SJSA1 (cell line): Measurements from ENCODE around the gene ACSS3. TPM values are rescaled to one million over a fixed set of nuclear protein-coding genes. Genes with fewer than 3 reads are reported as not detected.

Experiments used
- DNase-seq, 2 experiments: peaks; one replicate each; pipeline ENCODE4 v3.0.0-alpha.2; 2015 to 2020; ENCODE audit warnings: low spot score in 2 of 2, low read depth in 1 of 2
- H3K27ac ChIP-seq: fragments of 250-450 bp; sonication (Bioruptor Pico); 2 replicates; pipeline ENCODE4 v1.5.1; 2020; ENCODE audit warnings: mild to moderate bottlenecking, moderate library complexity
- H3K27me3 ChIP-seq: fragments of 250-450 bp; sonication (Bioruptor Pico); replicated peaks from 2 replicates; pipeline ENCODE4 v1.5.1; 2020; ENCODE audit warnings: mild to moderate bottlenecking, moderate library complexity
- H3K36me3 ChIP-seq: fragments of 250-450 bp; sonication (Bioruptor Pico); 2 replicates; pipeline ENCODE4 v1.5.1; 2020; ENCODE audit warnings: mild to moderate bottlenecking
- H3K4me1 ChIP-seq: fragments of 250-450 bp; sonication (Bioruptor Pico); replicated peaks from 2 replicates; pipeline ENCODE4 v1.6.1; 2021; ENCODE audit warnings: mild to moderate bottlenecking
- H3K4me3 ChIP-seq: fragments of 250-450 bp; sonication (Bioruptor Pico); 2 replicates; pipeline ENCODE4 v1.5.1; 2020; ENCODE audit warnings: mild to moderate bottlenecking
- H3K9me3 ChIP-seq: fragments of 250-450 bp; sonication (Bioruptor Pico); replicated peaks from 2 replicates; pipeline ENCODE4 v1.5.1; 2020; ENCODE audit warnings: mild to moderate bottlenecking
- total RNA-seq: library from RNA; depleted of rRNA; stranded (reverse); fragments of >200 nt; shearing (Covaris generic); gene quantifications from 2 replicates; pipeline ENCODE4 v1.2.3, GENCODE V29; 2014; rRNA removed

ACSS3 gene
- total RNA-seq, 1 experiment from 2014 or later: 1.3 TPM

GRCh38 chr12:81284137-81284536 lies 206.3 kb downstream of the ACSS3 start:
- Histone ChIP-seq H3K27ac (no peak overlapping the region), H3K4me3 (no peak overlapping the region), H3K36me3 (no peaks in the 10 kb centered on the region), H3K9me3 (no peaks in the 10 kb centered on the region), H3K4me1 (no peaks in the 10 kb centered on the region), H3K27me3 (no peaks in the 10 kb centered on the region)
- no peak for DNase-seq

DNA sequence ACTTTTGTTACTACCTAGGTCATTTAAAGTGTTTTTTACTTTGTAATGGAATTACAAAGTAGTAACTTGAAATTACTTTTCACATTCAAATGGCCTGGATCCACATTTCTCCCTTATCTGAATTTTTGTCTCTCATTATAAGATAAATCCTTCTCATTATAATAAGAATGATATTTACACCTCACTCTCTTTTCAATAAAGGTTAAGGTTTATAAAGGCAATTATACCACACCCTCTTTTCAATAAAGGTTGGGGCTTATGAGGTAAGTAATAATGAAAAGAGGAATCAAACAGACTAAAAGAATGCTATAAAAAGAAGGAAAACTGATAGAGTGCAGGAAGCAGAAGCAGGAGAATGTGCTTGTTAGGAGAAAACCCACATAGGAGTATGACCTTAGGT lies 210.8 kb downstream of the ACSS3 start:
- no peak overlapping the region for H3K27ac ChIP-seq

DNA sequence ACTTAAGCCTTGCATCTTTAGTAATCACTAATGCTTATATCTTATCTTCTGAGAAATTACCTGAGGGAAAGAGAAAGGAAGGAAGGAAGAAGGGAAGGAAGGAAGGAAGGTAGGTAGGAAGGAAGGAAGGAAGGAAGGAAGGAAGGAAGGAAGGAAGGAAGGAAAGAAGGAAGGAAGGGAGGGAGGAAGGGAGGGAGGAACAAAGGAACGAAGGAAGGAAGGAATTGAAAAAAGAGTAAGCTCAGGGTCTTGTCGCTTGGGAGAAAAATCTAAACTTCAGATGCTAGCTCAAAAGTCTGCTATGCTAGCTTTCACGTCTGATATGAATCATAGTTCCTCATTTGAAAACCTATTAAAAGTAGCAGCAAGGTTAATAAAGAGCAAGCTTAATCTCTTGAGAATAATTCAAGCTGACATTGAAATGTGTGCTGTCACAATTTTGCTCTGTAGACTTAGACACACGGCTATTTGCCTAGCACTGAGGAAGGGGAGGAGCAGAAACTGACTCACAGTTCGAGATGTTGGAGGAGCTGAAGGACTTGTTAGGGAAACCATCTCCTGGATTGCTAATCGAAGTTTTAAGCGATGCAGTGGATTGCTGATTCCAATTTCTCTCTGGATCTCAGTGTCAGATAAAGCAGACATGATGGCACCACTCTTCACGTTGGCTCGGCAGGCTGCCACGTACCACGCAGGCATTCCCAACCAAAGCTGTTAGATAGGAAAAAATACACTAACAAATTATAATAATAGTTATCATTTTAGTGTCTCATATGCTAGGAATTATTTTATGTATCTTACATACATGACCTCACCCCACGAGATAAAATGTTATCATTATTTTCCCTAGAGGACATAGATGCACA lies 216.7 kb downstream of the ACSS3 start:
- H3K36me3 ChIP-seq: no peaks in the 10 kb centered on the region
- DNase-seq: no peak
- no peak overlapping the region for H3K4me3 ChIP-seq
- H3K27ac ChIP-seq: no peak overlapping the region
- no peaks in the 10 kb centered on the region for H3K9me3 ChIP-seq
- H3K27me3 ChIP-seq: no peaks in the 10 kb centered on the region
- H3K4me1 ChIP-seq: no peaks in the 10 kb centered on the region

More for the DNA sequence above, 210.8 kb downstream of the ACSS3 start:
- H3K27me3 ChIP-seq: no peaks in the 10 kb centered on the region
- H3K4me3 ChIP-seq: no peak overlapping the region
- DNase-seq: no peak
- H3K4me1 ChIP-seq: no peaks in the 10 kb centered on the region
- no peaks in the 10 kb centered on the region for H3K9me3 ChIP-seq
- H3K36me3 ChIP-seq: no peaks in the 10 kb centered on the region

DNA sequence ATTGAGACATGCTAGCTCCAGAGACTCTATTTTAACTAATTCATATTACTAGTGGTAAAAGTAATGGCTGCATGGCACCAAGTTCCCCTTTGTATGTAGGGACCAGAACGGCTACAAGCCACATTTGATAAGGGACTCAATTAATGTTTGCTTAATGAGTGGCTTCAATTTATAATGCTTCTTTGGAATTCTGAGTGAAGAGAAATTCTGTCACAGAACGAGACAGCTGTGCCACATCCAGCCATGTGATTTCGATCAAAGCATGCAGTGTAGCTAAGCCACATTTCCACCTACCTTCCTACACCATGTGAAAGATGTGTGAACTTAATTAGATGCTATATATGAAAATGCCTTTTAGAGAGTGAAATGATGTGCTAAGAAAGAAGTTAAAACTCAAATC lies 217.4 kb downstream of the ACSS3 start:
- Histone ChIP-seq H3K9me3 (no peaks in the 10 kb centered on the region), H3K4me1 (no peaks in the 10 kb centered on the region), H3K36me3 (no peaks in the 10 kb centered on the region), H3K4me3 (no peak overlapping the region), H3K27me3 (no peaks in the 10 kb centered on the region), H3K27ac (no peak overlapping the region)
- no peak for DNase-seq

DNA sequence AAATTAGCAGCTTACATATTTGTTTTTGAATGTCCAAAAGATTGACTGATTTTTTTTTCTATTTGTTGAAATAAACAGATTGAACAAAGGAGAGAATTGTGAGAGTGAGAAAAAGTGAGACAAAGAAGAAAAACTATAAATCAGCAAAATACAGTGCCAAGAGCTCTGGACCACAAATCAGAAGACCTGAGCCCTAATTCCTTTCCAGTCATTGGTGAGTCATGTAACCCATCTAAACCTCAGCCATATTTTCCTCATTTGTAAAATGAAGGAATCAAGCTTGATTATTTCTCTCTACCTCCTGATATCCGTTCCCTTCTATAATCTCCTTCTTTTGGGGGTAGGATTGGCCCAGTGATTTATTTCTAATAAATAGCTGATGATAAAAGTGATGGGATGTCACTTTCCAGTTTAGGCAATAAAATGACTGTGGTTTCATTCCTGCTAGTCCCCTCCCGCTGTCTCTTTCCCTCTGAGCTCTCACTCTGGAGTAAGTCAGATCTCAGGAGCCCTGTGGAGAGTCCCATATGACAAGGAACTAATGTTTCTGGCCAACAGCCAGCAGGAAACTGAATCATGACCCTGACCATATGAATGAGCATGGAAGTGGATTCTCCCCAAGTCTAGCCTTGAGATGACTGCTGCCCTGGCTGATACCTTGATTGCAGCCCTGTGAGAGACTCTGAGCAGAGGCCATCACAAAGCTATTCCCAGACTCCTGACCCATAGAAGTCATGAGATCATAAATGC lies 218.9 kb downstream of the ACSS3 start:
- Histone ChIP-seq H3K27ac (no peak overlapping the region), H3K9me3 (no peaks in the 10 kb centered on the region), H3K4me1 (no peaks in the 10 kb centered on the region), H3K4me3 (no peak overlapping the region), H3K36me3 (no peaks in the 10 kb centered on the region), H3K27me3 (no peaks in the 10 kb centered on the region)
- DNase-seq: no peak

DNA sequence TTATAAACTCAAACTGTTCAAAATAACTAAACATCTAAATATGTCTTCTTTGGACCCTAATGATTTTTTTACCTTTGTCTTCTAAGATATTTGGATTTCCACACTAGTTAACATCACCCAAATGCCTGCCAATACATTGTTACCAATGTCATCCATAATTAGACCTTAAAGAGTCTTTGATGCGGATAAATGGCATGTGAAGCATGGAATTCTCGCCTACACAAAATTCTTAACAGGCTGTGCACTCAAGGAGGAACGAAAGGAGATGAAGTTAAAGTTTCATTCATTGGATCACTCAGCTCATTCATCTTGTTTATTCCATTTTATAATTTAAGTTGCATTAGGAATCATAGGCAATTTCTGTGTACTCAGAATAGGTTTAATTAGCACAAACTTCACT lies 219.7 kb downstream of the ACSS3 start:
- H3K9me3 ChIP-seq: no peaks in the 10 kb centered on the region
- no peaks in the 10 kb centered on the region for H3K27me3 ChIP-seq

GRCh38 chr12:81300454-81300853 lies 222.6 kb downstream of the ACSS3 start:
- Histone ChIP-seq H3K4me1 (no peaks in the 10 kb centered on the region), H3K27ac (no peak overlapping the region), H3K36me3 (no peaks in the 10 kb centered on the region), H3K4me3 (no peak overlapping the region), H3K9me3 (no peaks in the 10 kb centered on the region), H3K27me3 (no peaks in the 10 kb centered on the region)
- DNase-seq: no peak

More for the DNA sequence above, 219.7 kb downstream of the ACSS3 start:
- no peak for DNase-seq
- H3K4me1 ChIP-seq: no peaks in the 10 kb centered on the region
- H3K36me3 ChIP-seq: no peaks in the 10 kb centered on the region
- no peak overlapping the region for H3K4me3 ChIP-seq
- no peak overlapping the region for H3K27ac ChIP-seq

- no peak for DNase-seq
- no peak overlapping the region for H3K4me3 ChIP-seq
- H3K9me3 ChIP-seq: no peaks in the 10 kb centered on the region
- H3K27ac ChIP-seq: no peak overlapping the region
- no peaks in the 10 kb centered on the region for H3K36me3 ChIP-seq
- no peaks in the 10 kb centered on the region for H3K4me1 ChIP-seq
- H3K27me3 ChIP-seq: no peaks in the 10 kb centered on the region
Measured at GRCh38 chr12:81303935-81304334, 226.1 kb downstream of the ACSS3 start.

Other genes with a start within 250 kb of the ACSS3 start
- 2.4 and 4.0 TPM in 2 replicates for gene LIN7A, start 140.1 kb upstream of the ACSS3 start, total RNA-seq